PFSK-1 (cell line): ENCODE measurements around the gene CYTH3.

Experiments
- POLR2AphosphoS5 ChIP-seq: IDR thresholded peaks from 2 replicates; pipeline ENCODE4 v1.6.1; 2012; ENCODE audit warnings: low read depth, mild to moderate bottlenecking, control low read depth, low read length, moderate library complexity
- SIN3A ChIP-seq: IDR thresholded peaks from 2 replicates; pipeline ENCODE4 v1.6.1; 2012; ENCODE audit warnings: mild to moderate bottlenecking, low read length, moderate library complexity, borderline replicate concordance; ENCODE audit not compliant: insufficient read depth
- TAF1 ChIP-seq: IDR thresholded peaks from 2 replicates; pipeline ENCODE4 v1.6.1; 2012; ENCODE audit warnings: low read length, control low read depth, borderline replicate concordance; ENCODE audit not compliant: insufficient read depth
- TF ChIP-seq, protein P1 (sequence below), 2 experiments: IDR thresholded peaks; 2 replicates each; pipeline versions ENCODE4 v1.6.1 to v1.8.0; 2011 to 2012; ENCODE audit warnings: low read depth in 2 of 2, low read length in 2 of 2, control low read depth in 1 of 2, inconsistent platforms in 1 of 2, mild to moderate bottlenecking in 1 of 2, moderate library complexity in 1 of 2; ENCODE audit not compliant: insufficient read depth in 1 of 2

- TF ChIP-seq, protein P1, sequence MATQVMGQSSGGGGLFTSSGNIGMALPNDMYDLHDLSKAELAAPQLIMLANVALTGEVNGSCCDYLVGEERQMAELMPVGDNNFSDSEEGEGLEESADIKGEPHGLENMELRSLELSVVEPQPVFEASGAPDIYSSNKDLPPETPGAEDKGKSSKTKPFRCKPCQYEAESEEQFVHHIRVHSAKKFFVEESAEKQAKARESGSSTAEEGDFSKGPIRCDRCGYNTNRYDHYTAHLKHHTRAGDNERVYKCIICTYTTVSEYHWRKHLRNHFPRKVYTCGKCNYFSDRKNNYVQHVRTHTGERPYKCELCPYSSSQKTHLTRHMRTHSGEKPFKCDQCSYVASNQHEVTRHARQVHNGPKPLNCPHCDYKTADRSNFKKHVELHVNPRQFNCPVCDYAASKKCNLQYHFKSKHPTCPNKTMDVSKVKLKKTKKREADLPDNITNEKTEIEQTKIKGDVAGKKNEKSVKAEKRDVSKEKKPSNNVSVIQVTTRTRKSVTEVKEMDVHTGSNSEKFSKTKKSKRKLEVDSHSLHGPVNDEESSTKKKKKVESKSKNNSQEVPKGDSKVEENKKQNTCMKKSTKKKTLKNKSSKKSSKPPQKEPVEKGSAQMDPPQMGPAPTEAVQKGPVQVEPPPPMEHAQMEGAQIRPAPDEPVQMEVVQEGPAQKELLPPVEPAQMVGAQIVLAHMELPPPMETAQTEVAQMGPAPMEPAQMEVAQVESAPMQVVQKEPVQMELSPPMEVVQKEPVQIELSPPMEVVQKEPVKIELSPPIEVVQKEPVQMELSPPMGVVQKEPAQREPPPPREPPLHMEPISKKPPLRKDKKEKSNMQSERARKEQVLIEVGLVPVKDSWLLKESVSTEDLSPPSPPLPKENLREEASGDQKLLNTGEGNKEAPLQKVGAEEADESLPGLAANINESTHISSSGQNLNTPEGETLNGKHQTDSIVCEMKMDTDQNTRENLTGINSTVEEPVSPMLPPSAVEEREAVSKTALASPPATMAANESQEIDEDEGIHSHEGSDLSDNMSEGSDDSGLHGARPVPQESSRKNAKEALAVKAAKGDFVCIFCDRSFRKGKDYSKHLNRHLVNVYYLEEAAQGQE (IDR thresholded peaks at IDR 0.05; ENCODE audit: insufficient read depth in 1 of 2, low read depth in 2 of 2, low read length in 2 of 2) = no peak
- TF ChIP-seq POLR2AphosphoS5 (no peak), SIN3A (no peak), TAF1 (no peak)
These were observed 89.4 kb downstream of the CYTH3 start for GRCh38 chr7:6182993-6183392.
